HCT116 (cell line): ENCODE measurements around the gene CT47C1.

Source experiments
- ATF3 ChIP-seq: IDR thresholded peaks from 2 replicates; pipeline ENCODE4 v1.6.1; 2012
- CEBPB ChIP-seq: IDR thresholded peaks from 2 replicates; pipeline ENCODE4 v1.6.1; 2012; ENCODE audit warnings: low read depth
- CTCF ChIP-seq, 3 experiments: fragments of 200-600 bp in 1 of 3; sonication (generic) in 1 of 3; IDR thresholded peaks in 2 of 3; conservative IDR thresholded peaks in 1 of 3; 2 replicates each; pipeline ENCODE4 v1.5.1; 2012 to 2017; ENCODE audit warnings: low read depth in 2 of 3, low read length in 2 of 3, antibody characterized with exemption in 1 of 3, borderline replicate concordance in 1 of 3, control low read depth in 1 of 3, mild to moderate bottlenecking in 1 of 3, mixed read lengths in 1 of 3, mixed run types in 1 of 3, moderate library complexity in 1 of 3; ENCODE audit not compliant: insufficient read depth in 1 of 3
- EZH2 ChIP-seq: fragments of 200-600 bp; sonication (generic); IDR thresholded peaks from 2 replicates; pipeline ENCODE4 v1.6.1; 2017; ENCODE audit warnings: antibody characterized with exemption, mixed run types
- JUND ChIP-seq: IDR thresholded peaks from 2 replicates; pipeline ENCODE4 v1.6.1; 2012
- POLR2A ChIP-seq: IDR thresholded peaks from 2 replicates; pipeline ENCODE4 v1.7.0; 2011; ENCODE audit warnings: borderline replicate concordance; ENCODE audit not compliant: insufficient read depth, insufficient read length; ENCODE audit errors: extremely low read depth
- POLR2AphosphoS5 ChIP-seq: IDR thresholded peaks from 2 replicates; pipeline ENCODE4 v1.6.1; 2011; ENCODE audit warnings: mild to moderate bottlenecking, low read depth, low read length, moderate library complexity

GRCh38 chrX:119101168-119101567 is 28.4 kb downstream of the CT47C1 start:
- no peak for TF ChIP-seq CEBPB
- no peak for TF ChIP-seq POLR2A
- TF ChIP-seq POLR2AphosphoS5: no peak
- TF ChIP-seq EZH2: no peak
- TF ChIP-seq JUND: no peak
- TF ChIP-seq CTCF (IDR thresholded peaks at IDR 0.05 in 2 of 3, conservative IDR thresholded peaks at IDR 0.05 in 1 of 3; ENCODE audit: borderline replicate concordance in 1 of 3, insufficient read depth in 1 of 3, low read depth in 2 of 3, low read length in 2 of 3): no peak
- no peak for TF ChIP-seq ATF3
